ENCODE results near the gene CYP3A5. TPM values are rescaled to one million over a fixed set of nuclear protein-coding genes. Genes with fewer than 3 reads are reported as not detected.

CYP3A5 gene
- total and polyA plus RNA-seq, 9 of the 15 experiments (the other 6 are each of a cell fraction or from before 2014, with no cell fraction given), result 0.73 to 2.8 (median 1.5) TPM

- TF ChIP-seq E2F1 (CRISPR knock-in tag; IDR thresholded peaks at IDR 0.05), result peak; percentile 65
- TF ChIP-seq TAF15 (IDR thresholded peaks at IDR 0.05; ENCODE audit: low read depth, low read length), result peak; percentile 62; the same call in 1 of the 2 replicates
- TF ChIP-seq CTCFL (IDR thresholded peaks at IDR 0.05; ENCODE audit: borderline replicate concordance, insufficient read depth, low read depth, low read length, poor library complexity, severe bottlenecking), result peak; percentile 97
- TF ChIP-seq MCM3 (IDR thresholded peaks at IDR 0.05), result no peak
- peak; percentile 80 for TF ChIP-seq ELF4 (CRISPR knock-in tag; IDR thresholded peaks at IDR 0.05)
- no peak for TF ChIP-seq ZNF77 (CRISPR knock-in tag; IDR thresholded peaks at IDR 0.05)
- TF ChIP-seq BCLAF1 (IDR thresholded peaks at IDR 0.05; ENCODE audit: borderline replicate concordance in 1 of 2, control insufficient read depth in 1 of 2, low read depth in 2 of 2, low read length in 1 of 2), result peak in 1 of 2 experiments; percentile 95; a peak in 2 of 4 replicates
- no peak for TF ChIP-seq ZNF311 (CRISPR knock-in tag; IDR thresholded peaks at IDR 0.05)
- no peak for TF ChIP-seq ZNF140 (CRISPR knock-in tag; IDR thresholded peaks at IDR 0.05)
- TF ChIP-seq MEF2A (IDR thresholded peaks at IDR 0.05; ENCODE audit: control insufficient read depth, low read depth, low read length), result peak; percentile 62; the same call in 1 of the 2 replicates
- peak; percentile 72 for TF ChIP-seq CCNT2 (IDR thresholded peaks at IDR 0.05; ENCODE audit: borderline replicate concordance, extremely low read depth, insufficient read length, low read depth, low read length)
- TF ChIP-seq TCF15 (CRISPR knock-in tag; IDR thresholded peaks at IDR 0.05), result no peak
- TF ChIP-seq POLR2B (IDR thresholded peaks at IDR 0.05; ENCODE audit: low read depth, partially characterized antibody), result peak; percentile 95
- TF ChIP-seq EP400 (IDR thresholded peaks at IDR 0.05), result peak; percentile 95
- TF ChIP-seq HMG20A (CRISPR knock-in tag; conservative IDR thresholded peaks at IDR 0.05), result no peak
- TF ChIP-seq TFAP4 (CRISPR knock-in tag; IDR thresholded peaks at IDR 0.05; ENCODE audit: borderline replicate concordance), result peak; percentile 95
- no peak for TF ChIP-seq MTF1 (CRISPR knock-in tag; IDR thresholded peaks at IDR 0.05; ENCODE audit: borderline replicate concordance)
- peak; percentile 85; the same call in 1 of the 2 replicates for TF ChIP-seq SREBF2 (CRISPR knock-in tag; IDR thresholded peaks at IDR 0.05)
Measured at GRCh38 chr7:99616359-99617191, 63.2 kb downstream of the CYP3A5 start, which contains the start of gene ZSCAN25 (continued).

Data from K562 (cell line).